Astrocyte of the cerebellum (primary cell): ENCODE measurements around the gene MTOR.

ENCODE experiments used
- DNase-seq: peaks from one replicate; pipeline ENCODE4 v3.0.0-alpha.2; 2011; ENCODE audit warnings: low read depth
- H3K4me3 ChIP-seq: 2 replicates; pipeline ENCODE4 v1.5.1; 2011; ENCODE audit warnings: mild to moderate bottlenecking, low read depth, low read length, moderate library complexity
- in situ Hi-C: cut with HindIII; loops from 2 replicates; pipeline ENCODE4 v1.10.0; 2017; ENCODE audit warnings: low sequenced_read_pairs
- TF ChIP-seq, protein P1 (sequence below): IDR thresholded peaks from 2 replicates; pipeline ENCODE4 v1.5.1; 2012; ENCODE audit warnings: low read length, low read depth, moderate library complexity, mild to moderate bottlenecking; ENCODE audit errors: missing control alignments

Gene MTOR

DNA sequence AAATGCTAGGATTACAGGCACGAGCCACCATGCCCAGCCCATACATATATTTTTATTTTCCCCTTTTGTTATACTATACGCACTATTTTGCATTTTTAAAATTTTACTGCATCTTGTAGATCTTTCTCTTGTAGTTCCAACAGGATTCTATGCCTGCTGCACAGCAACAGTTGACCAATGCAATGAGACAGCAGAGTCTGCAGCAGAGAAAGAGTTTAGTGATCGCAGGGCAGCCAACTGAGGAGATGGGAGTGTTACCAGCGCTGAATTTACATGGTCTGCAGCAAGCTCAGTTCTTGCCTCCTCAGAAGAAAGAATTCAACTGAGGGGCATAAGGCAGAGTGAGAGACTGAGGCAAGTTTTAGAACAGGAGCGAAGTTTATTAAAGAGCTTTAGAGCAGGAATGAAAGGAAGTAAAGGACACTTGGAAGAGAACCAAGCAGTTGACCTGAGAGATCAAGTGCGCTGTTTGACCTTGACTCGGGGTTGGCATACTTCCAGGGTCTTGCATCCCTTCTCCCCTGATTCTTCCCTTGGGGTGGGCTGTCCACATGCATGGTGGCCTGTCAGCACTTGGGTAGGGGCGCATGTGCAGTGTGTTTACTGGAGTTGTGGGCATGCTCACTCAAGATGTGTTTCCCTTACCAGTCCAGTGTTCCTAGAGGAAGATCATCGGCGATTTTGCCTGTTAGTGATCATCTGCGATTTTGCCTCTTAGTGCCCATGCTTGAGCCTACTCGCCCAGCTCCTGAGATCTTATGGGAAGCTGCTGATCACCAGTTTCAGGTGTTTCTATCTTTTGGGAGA, 4.1 kb upstream of the MTOR start:
- no peak overlapping the region for H3K4me3 ChIP-seq
- in situ Hi-C loops, result no loop called here
- no peak for DNase-seq
- TF ChIP-seq, protein P1, sequence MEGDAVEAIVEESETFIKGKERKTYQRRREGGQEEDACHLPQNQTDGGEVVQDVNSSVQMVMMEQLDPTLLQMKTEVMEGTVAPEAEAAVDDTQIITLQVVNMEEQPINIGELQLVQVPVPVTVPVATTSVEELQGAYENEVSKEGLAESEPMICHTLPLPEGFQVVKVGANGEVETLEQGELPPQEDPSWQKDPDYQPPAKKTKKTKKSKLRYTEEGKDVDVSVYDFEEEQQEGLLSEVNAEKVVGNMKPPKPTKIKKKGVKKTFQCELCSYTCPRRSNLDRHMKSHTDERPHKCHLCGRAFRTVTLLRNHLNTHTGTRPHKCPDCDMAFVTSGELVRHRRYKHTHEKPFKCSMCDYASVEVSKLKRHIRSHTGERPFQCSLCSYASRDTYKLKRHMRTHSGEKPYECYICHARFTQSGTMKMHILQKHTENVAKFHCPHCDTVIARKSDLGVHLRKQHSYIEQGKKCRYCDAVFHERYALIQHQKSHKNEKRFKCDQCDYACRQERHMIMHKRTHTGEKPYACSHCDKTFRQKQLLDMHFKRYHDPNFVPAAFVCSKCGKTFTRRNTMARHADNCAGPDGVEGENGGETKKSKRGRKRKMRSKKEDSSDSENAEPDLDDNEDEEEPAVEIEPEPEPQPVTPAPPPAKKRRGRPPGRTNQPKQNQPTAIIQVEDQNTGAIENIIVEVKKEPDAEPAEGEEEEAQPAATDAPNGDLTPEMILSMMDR, result no peak

DNA sequence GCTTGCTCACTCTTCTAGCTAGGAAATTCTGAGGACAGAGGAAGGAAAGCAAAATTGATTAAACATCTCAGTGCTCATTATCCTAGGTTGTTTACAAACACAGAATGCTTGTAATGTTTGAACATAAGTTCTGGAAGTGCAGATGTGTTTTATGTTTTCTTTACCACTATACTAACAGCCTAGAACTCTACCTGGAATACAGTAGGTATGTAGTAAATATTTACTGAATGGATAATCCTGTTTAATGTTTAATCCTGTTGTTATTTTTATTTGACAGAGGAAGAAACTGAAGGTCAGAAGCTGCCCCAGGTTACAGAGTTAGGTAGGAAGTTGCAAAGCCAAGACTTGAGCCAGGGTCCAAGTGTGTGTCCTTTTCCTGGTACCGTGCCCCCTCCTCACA, 6.1 kb downstream of the MTOR start:
- in situ Hi-C loops, result no loop called here
- no peak overlapping the region for H3K4me3 ChIP-seq
- TF ChIP-seq, protein P1, result no peak
- no peak for DNase-seq

DNA sequence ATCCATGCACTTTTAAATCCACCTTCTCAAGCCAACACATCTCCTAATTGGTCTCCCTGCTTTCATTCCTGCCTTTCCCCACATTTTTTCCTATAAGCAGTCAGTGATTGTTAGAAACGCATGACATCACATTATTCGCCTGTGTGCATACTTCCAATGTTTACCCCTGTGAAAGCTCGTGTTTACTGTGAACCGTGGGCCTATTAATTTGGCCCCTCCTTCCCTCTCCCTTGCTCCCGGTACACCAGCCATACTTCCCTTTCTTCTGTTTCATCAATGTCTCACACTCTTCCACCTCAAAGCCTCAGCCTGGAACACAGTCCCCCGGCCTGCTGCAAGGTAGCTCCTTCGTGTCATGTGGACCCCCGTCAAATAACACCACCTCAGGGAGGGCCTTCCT, 9.1 kb downstream of the MTOR start:
- DNase-seq, result no peak
- TF ChIP-seq, protein P1, result no peak
- in situ Hi-C loops, result no loop called here
- H3K4me3 ChIP-seq, result no peak overlapping the region

DNA sequence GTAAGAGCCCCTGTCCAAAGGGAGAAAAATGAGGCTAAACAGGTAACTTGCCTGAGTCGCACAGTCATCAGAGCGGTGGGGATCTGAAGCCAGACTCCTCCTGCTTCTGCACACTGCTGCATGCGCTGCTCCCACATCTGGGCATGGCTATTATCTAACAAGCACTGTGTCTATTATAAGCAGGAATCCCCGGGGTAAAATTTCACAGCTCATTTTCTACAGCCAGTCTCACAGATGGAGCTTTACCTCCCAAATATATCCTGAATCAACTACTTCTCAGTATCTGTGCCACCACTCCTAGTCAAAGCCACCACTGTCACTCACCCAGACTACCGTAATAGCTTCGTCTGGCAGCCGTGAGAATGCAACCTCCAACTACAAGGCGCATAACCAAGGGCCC, 9.8 kb downstream of the MTOR start:
- in situ Hi-C loops, result no loop called here
- no peak for DNase-seq
- TF ChIP-seq, protein P1, result no peak
- no peak overlapping the region for H3K4me3 ChIP-seq

DNA sequence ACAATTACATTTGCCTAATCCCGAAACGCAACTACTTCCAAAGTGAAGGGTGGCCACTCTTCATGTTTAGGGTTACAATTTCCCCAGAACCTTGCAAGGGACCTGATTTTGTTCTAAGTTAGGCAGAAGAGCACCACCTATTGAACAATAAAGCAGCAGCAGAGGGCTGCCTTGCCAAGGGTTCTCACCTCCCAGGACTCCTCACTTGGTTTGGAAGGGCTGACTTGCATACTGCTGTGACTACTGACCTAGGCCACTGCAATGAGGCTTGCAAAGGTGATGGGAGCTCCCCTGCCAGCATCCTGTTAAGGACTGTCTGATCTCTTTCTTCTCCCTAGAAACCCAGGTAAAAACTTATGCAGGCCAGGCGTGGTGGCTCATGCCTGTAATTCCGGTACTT, 14.2 kb downstream of the MTOR start:
- in situ Hi-C loops, result loop anchor here (5.0 kb wide), 2 partner anchors 44 to 101 kb away; no protein-coding TSS in a partner anchor
- no peak overlapping the region for H3K4me3 ChIP-seq
- TF ChIP-seq, protein P1, result no peak
- no peak for DNase-seq

DNA sequence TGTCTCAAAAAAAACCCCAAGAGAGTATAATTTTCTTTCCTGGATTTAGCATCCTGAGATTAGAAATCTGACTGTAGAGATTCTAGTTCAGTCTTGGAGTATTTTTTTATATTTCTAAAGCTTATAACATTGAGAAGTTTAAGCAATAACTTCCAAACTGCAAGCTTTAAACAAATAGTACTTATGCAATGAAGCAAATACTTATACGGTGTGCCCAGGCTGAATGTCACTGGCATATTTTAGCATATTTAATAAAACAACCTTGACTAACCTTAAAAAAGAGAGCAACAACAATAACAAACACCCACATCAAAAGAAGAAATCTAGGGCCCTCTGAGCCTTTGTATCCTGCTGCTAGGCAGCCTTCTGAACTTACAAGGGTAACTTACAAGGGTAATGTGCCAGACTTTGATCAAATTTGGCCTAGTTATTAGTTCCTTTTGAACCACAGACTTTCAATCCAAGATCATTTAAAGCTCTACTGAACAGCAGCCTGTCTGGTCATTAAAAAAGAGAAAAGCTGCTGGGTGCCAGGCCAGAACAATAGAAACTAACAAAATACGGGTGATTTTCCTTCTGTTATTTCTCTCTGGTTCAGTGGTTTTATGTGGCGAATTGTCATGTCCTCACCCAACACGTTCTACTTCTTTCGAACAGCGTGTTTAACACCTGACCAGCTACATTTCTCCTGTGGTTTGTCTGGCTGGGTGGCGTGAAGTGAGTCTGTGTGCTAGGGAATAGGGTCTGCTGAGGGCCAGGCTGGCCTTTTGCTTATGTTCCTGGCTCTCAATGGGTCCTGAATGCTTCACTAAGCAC, 16.2 kb downstream of the MTOR start:
- TF ChIP-seq, protein P1, result no peak
- DNase-seq, result no peak
- in situ Hi-C loops, result loop anchor here (5.0 kb wide), 2 partner anchors 46 to 99 kb away; no protein-coding TSS in a partner anchor

More for the DNA sequence above, 16.2 kb downstream of the MTOR start:
- no peak overlapping the region for H3K4me3 ChIP-seq
